CD4-positive, alpha-beta T cell treated with Interleukin-12 subunit alpha and Interleukin-12 subunit beta, for 1 hour (primary cell): ENCODE measurements around the gene GNB5.
"Not testable (repeated sequence)": the region's sequence is repeated elsewhere in the genome, so short reads cannot be mapped to it uniquely, and the experiment has no call there.

Experiments used
- DNase-seq: peaks from one replicate; pipeline ENCODE4 v3.0.0-alpha.2; 2020

GNB5 gene

GRCh38 chr15:52086011-52086786 is 105.0 kb downstream of the GNB5 start:
- DNase-seq, result no peak

GRCh38 chr15:52085299-52085698 is 105.9 kb downstream of the GNB5 start:
- DNase-seq, result no peak

GRCh38 chr15:52083603-52084002 is 107.6 kb downstream of the GNB5 start:
- DNase-seq, result no peak

- DNase-seq, result not testable (repeated sequence)
Measured at GRCh38 chr15:52083037-52083359, 108.2 kb downstream of the GNB5 start.

GRCh38 chr15:52082197-52083036 is 108.8 kb downstream of the GNB5 start:
- DNase-seq, result no peak

GRCh38 chr15:52080706-52081392 is 110.3 kb downstream of the GNB5 start:
- no peak for DNase-seq

GRCh38 chr15:52080031-52080430 is 111.2 kb downstream of the GNB5 start:
- no peak for DNase-seq

- DNase-seq, result peak; percentile 80
Measured at GRCh38 chr15:52078876-52079700, 112.1 kb downstream of the GNB5 start.

GRCh38 chr15:52078197-52078875 is 112.9 kb downstream of the GNB5 start:
- no peak for DNase-seq

GRCh38 chr15:52076889-52077781 is 114.1 kb downstream of the GNB5 start:
- no peak for DNase-seq

- DNase-seq, result no peak
Measured at GRCh38 chr15:52071570-52071969, 119.6 kb downstream of the GNB5 start.

GRCh38 chr15:52069559-52069958 is 121.6 kb downstream of the GNB5 start:
- no peak for DNase-seq

- no peak for DNase-seq
Measured at GRCh38 chr15:52068004-52068615, 123.1 kb downstream of the GNB5 start.

- no peak for DNase-seq
Measured at GRCh38 chr15:52067545-52067926, 123.7 kb downstream of the GNB5 start.

- DNase-seq, result no peak
Measured at GRCh38 chr15:52066842-52067544, 124.2 kb downstream of the GNB5 start.
